HG03571 (cell line): ENCODE data around the gene SLC25A51.

Source experiments
- ATAC-seq: cut with Tn5 transposase; IDR thresholded peaks from one replicate; pipeline ENCODE4 v1.9.1; 2021; ENCODE audit not compliant: unreplicated experiment

Gene SLC25A51

DNA sequence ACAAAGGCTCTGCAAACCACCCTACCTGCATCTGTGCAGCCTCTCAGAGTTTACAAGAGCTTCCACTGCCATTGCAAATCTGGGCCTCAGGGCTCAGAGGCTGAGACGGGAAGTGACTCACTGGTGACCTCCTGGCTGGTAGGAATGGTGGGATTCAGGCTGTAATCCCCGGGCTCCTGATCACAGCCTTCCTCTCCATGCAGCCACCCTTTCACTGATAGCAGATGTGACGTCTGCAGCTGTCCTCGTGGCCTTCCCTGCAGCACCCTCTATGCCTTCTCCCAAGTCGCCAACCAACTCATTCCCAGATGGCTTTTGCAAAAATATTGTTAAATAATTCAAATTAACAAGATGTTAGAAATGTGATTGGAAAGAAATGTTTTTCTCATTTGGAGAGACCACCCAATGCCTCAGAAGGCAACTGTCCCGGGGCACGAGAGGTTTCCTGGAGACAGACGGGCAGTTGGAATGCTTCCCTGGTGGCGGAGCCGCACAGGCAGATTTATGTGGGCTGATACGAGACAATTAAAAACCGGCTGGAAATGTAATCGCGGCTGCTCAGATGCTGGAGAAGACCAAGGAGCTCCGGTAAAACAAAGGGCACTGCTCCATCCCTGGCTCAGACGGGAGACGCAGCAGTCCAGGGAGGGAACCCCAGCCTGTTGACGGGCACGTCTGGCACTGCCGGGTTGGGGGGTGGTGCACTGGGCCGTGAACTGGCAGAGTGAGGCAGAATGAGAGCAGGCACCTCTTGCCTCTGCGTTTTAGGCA lies 34.4 kb upstream of the SLC25A51 start:
- ATAC-seq, result no peak

DNA sequence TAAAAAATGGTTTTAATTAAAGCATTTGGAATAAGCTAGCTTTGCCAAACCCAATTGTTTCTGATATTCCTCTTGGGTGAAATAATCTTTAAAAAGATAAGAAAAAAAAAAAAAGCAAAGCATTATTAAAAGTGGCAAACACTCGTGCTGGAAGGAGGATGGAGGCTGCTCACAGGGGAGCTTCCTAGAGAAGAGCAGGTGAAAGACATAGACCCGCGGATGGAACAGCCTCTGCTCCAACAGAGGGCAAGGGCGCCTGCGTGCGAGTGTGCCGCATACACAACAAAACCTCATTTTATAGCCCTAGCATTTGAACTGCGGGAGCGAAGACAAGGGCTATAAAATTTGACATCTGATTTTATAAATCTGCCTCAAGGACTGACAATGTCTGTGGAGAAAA lies 33.4 kb upstream of the SLC25A51 start:
- no peak for ATAC-seq

GRCh38 chr9:37936965-37937364 lies 33.0 kb upstream of the SLC25A51 start:
- no peak for ATAC-seq

GRCh38 chr9:37936376-37936775 lies 32.4 kb upstream of the SLC25A51 start:
- no peak for ATAC-seq

DNA sequence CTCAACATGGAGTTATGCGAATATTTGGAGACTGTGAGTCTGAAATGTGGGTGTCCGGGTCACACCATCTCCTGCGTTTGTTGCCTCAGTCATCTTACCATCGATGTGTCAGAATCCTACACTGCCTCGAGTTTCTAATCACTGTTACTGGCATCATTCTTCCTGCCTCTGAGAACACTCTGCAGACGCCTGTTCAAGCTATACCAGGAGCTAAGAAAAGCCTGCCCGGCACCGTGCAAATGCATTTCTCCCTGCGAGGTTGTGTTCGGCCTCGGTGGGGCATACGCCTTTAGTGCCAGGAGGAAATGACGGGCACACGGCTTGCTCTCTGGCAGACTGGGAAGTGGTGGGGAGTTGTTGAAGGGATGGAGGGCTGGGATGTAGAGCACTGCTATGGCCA lies 31.2 kb upstream of the SLC25A51 start:
- no peak for ATAC-seq

DNA sequence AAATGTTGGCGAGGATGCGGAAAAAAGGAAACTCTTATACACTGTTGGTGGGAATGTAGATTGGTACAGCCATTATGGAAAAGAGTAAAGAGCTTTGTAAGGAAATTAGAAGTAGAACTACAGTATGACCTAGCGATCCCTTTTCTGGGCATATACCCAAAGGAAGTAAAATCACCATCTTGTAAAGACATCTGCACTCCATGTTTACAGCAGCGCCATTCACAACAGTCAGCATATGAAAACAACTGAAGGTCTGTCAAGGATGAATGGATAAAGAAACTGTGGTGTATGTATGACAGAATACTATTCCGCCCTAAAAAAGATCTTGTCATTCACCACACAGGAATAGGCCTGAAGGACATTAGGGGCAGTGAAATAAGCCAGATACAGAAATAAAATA lies 27.7 kb upstream of the SLC25A51 start:
- ATAC-seq, result no peak

- no peak for ATAC-seq
Observed at GRCh38 chr9:37929441-37929895, 25.5 kb upstream of the SLC25A51 start.

GRCh38 chr9:37928552-37929430 lies 24.9 kb upstream of the SLC25A51 start:
- ATAC-seq, result no peak

DNA sequence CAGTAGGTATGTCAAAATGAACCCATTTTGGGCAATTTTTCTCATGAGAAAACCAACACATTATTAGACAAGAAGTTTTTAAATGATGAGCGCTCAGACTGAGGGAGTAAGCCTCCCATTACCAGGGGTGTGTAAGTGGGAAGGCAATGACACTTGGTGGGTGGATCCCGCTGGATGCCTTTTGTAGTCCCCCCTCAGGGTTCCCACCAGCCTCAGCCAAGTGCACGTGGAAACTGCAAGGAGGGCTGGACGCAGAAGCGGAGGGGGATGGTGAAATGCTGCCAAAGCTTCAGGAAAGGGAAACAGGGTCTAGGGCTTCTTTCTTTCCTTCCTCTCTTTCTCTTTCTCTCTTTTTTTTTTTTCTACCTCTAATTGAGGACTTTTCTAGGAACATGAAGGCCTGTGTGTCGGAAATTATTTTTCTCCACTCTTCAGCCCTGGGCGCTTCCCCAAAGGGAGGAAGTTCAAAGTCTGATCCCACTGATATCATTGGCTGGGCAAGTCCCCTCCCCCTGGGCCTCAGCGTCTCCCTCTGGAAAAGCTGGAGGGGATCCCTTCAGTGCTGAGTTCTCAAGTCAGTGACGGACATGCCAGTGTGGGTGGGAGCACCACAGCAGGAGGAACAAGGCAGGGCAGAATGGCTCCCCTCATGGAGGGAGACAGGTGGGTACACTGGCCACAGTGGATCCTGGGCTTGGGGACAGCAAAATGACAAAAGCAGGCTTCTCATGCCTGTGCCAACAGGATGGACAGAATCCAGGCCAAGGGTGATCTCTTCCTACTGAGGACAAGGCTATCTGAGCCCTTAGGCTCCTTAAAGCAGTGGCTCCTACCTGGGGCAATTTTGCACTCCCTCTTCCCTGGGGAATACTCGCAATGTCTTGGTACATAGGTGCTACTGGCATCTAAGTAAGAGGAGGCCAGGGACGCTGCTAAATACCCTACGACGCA lies 23.9 kb upstream of the SLC25A51 start:
- no peak for ATAC-seq

DNA sequence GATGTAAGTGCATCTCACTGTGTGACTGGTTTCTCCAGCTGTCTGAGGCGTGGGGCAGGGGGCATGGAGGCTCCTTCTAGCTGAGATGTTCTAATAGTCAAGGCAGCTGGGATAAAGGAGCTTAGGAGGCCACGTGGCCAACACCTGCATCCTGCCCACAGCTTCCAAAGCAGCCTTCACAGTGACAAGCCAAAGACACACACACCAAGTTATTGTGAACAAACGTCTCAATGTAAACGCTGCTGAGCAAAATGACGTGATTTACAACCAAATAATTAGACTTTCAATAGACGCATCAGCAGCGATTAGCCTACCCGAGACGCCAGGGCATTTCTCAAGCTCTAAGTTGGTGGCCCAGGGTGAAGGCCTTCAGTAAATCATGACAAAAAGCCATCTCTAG lies 23.2 kb upstream of the SLC25A51 start:
- no peak for ATAC-seq

GRCh38 chr9:37926737-37927118 lies 22.8 kb upstream of the SLC25A51 start:
- no peak for ATAC-seq

DNA sequence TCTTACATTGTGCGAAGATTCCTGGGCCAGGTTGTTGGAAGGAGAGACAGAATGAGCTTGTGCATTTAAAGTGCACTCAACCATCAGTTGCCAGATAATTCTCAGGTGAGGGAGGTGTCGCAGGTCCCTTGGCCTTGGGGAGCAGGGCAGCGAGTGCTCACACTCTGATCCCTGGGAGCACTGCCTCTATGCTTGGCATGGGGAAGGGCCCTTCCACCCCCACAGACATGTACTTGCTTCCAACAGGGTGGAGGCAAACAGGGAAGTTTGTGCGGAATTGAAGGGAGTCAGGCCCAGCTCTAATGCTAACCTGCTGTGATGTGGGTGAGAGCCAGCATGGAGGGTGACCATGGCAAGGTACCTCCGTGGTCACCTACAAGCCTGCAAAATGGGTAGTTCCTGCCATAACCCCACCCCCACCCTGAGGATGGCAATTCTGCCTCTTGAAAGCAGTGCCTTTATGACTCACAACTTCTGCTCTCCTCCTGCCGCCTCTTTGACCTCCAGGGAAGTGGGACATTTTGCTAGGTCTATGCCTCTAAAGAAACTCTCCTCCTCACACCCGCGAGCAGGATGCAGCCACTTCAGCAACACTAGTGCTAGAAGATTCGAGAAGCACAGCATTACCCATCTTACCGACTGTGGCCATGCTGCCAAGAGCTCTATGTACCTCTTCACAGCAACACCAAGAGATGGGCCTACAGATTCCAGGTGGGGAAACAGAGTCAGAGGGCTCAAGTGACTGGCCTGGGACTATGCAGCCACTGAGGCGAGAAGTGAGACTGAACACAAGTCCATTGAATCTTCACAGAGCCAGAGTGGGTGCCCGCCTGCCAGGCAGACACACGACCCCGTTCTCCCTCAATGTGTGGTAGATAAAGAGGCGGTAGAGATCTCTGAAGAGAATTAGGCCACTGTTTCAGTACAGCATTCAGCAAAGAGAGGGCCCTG lies 22.1 kb upstream of the SLC25A51 start:
- ATAC-seq, result no peak

GRCh38 chr9:37925006-37925405 lies 21.1 kb upstream of the SLC25A51 start:
- ATAC-seq, result no peak

DNA sequence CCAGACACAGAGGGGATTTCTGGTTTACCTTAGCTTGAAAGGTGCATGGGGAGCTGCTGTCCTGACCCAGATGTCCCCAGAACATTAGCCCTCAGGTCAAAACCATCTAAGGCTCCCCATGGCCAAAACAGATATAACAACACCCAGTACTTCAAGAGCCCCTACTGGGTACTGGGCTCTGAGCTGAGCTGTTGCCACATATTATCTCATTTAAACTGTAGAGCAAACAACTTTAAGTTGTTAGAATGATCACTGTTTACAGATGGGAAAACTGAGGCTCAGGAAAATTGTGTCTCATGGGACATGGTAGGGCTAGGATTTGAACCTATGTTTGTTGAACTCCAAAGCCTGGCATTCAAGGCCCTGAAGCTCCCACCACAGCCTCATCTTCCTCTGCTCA lies 20.6 kb upstream of the SLC25A51 start:
- ATAC-seq, result no peak

DNA sequence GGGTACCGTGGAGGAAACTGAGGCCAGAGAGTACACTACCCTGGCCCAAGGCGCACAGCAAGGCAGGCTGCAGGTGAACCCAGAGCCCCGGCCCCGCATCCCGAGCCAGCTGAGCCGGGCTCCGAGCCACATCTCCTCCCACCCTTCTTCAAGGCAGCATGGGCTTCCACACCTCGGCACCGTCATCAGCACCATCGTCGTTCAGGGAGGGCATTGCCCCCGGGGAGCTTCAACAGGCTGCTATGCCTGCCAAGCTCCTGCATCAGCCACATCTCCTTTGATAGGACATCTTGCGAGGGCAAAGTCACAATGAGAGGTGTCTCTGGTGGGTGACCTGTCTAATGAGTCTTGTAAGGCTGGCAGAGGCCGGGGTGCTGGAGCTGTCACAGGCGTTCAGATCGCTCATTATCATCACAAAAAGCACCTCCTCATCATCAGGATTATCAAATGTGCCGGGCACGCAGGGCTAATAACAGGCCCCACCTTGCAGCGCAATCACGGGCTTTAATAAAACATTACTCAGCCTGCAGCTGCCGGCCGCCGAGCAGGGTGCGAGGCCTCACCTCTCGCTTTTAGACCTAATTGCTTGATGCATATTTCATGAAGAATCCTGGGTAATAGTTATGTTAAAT lies 20.0 kb upstream of the SLC25A51 start:
- ATAC-seq, result no peak

DNA sequence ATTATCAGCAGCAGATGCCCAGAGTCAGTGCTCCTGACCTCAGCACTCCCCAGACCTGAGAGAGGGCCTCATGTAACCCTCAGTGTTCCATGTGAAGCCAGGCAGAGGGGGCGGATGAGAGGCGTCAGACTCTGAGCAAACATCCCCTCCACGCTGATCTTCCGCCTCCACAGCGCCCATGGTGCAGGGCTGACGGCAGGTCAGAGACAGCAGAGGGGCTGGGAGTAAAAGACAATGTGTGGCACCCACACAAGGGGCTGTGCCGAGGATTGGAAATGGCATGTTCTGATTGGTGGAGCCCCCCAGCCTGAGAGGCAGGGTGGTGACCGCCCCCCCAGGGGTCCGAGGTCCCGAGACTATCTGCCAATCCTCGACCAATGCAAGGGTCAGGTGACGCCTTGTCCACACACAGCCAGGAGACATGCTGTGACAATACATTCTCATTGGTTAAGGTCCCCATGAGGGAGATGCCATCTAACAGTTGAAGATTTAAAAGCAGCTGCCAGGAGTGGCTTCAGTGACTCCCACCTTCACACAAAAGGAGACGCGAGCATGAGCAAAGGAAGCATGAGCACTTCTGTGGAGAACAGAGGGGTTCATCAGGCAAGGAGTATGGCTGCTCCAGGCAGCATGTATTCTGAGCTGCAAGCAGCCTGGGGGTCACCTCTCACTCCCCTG lies 19.3 kb upstream of the SLC25A51 start:
- ATAC-seq, result no peak

- ATAC-seq, result no peak
Observed at GRCh38 chr9:37922363-37923117, 18.6 kb upstream of the SLC25A51 start.
